ENCODE data around the gene ZFP62. TPM values are rescaled to one million over a fixed set of nuclear protein-coding genes. Genes with fewer than 3 reads are reported as not detected.

ZFP62 gene
- total and polyA plus RNA-seq, 2 of the 4 experiments (the other 2 are of a cell fraction) = 8.2 to 20.3 TPM

DNA sequence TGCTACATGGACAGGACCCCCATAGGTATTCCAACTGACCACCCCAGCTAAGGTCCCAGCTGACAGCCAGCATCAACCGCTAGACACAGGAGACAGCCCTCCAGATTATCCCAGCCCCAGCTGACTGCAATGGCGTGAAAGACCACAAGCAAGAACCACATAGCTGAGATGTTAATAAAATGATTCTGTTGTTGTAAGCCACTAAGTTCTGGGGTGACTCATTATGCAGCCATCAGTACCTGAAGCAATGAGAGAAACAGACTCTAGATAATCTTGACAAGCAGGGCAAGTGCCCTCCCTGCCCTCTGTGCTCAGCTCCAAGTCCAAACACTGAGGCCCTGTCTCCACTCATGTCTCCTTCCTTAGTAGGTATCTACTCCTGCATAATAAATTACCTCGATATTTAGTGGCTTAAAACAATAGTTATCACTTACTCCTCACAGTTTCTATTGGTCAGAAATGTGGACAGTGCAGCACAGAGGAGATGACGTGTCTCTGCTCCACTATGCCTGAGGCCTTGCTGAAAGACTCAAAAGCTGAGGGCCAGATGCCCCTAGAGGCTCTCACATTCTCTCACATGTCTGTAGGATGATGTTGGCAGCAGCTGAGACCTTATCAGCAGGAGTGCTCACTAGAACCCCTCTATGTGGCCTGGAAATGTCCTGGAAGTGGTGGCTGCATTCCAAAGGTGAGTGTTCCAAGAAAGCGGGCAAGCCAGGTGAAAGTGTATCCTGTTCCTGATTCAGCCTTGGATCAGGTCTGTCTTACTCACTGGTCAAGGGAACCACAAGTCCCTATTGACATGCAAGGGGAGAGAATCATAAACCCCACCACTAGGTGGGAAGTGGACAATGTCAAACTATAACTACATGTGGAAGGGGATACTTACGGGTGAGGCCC, 60.9 kb downstream of the ZFP62 start (continued):
- TF ChIP-seq, protein P1, sequence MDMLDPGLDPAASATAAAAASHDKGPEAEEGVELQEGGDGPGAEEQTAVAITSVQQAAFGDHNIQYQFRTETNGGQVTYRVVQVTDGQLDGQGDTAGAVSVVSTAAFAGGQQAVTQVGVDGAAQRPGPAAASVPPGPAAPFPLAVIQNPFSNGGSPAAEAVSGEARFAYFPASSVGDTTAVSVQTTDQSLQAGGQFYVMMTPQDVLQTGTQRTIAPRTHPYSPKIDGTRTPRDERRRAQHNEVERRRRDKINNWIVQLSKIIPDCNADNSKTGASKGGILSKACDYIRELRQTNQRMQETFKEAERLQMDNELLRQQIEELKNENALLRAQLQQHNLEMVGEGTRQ (IDR thresholded peaks at IDR 0.05; ENCODE audit: low read depth, low read length) = no peak; the same call in 1 of the 2 replicates
- TF ChIP-seq BHLHE40 (IDR thresholded peaks at IDR 0.05; ENCODE audit: low read depth, low read length) = no peak
- TF ChIP-seq MXI1 (IDR thresholded peaks at IDR 0.05; ENCODE audit: borderline replicate concordance, low read depth, low read length) = peak; percentile 11; the same call in 1 of the 2 replicates

Measured in IMR-90 (cell line).